NB4 (cell line): ENCODE measurements around the gene CWC27.

ENCODE experiments used
- MYC ChIP-seq: IDR thresholded peaks from 2 replicates; pipeline ENCODE4 v1.6.1; 2011; ENCODE audit warnings: low read depth, low read length
- TF ChIP-seq, protein P1 (sequence below): IDR thresholded peaks from one replicate; pipeline ENCODE4 v1.5.1; 2012; ENCODE audit warnings: low read depth, low read length

DNA sequence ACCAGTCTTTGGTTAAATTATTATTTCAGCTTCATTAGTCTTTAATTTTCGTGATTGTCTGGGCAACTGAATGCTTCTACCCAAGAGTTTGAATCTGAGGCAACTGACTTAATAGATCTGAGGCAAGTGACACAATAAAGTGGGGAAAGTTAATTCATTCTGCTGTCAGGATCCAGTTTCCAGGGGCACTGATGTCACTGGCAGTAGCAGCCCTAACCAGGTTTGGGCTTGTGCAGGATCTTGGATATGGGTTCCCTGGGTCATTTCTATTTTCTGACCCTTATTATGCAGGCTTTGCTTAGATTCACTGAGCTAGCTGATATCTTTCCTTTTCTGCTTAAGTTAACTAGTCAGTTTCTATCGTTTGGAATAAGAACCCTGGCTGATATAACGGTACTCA lies 9.8 kb upstream of the CWC27 start:
- TF ChIP-seq, protein P1, sequence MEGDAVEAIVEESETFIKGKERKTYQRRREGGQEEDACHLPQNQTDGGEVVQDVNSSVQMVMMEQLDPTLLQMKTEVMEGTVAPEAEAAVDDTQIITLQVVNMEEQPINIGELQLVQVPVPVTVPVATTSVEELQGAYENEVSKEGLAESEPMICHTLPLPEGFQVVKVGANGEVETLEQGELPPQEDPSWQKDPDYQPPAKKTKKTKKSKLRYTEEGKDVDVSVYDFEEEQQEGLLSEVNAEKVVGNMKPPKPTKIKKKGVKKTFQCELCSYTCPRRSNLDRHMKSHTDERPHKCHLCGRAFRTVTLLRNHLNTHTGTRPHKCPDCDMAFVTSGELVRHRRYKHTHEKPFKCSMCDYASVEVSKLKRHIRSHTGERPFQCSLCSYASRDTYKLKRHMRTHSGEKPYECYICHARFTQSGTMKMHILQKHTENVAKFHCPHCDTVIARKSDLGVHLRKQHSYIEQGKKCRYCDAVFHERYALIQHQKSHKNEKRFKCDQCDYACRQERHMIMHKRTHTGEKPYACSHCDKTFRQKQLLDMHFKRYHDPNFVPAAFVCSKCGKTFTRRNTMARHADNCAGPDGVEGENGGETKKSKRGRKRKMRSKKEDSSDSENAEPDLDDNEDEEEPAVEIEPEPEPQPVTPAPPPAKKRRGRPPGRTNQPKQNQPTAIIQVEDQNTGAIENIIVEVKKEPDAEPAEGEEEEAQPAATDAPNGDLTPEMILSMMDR: no peak
- TF ChIP-seq MYC: no peak
